HEK293 (cell line): ENCODE data around the gene TAAR5.

ENCODE experiments used
- CTCF ChIP-seq: fragments of 450-650 bp; formaldehyde crosslinking; IDR thresholded peaks from 2 replicates; pipeline ENCODE4 v1.5.1; 2016; ENCODE audit warnings: missing biosample characterization, missing genetic modification characterization
- MZF1 ChIP-seq: fragments of 450-650 bp; formaldehyde crosslinking; IDR thresholded peaks from 2 replicates; pipeline ENCODE4 v1.5.1; 2017; ENCODE audit warnings: missing biosample characterization, missing genetic modification characterization, borderline replicate concordance
- YY1 ChIP-seq: fragments of 450-650 bp; formaldehyde crosslinking; IDR thresholded peaks from 2 replicates; pipeline ENCODE4 v1.5.1; 2018; ENCODE audit warnings: missing biosample characterization, missing genetic modification characterization
- ZNF146 ChIP-seq: fragments of 450-650 bp; formaldehyde crosslinking; IDR thresholded peaks from 2 replicates; pipeline ENCODE4 v1.5.1; 2016; ENCODE audit warnings: missing biosample characterization, missing genetic modification characterization

GRCh38 chr6:132571774-132572173, 17.8 kb downstream of the TAAR5 start:
- TF ChIP-seq ZNF146 (tag by site-specific recombination) (no peak), MZF1 (tag by site-specific recombination) (no peak), CTCF (tag by site-specific recombination) (no peak), YY1 (tag by site-specific recombination) (no peak)
